Measurements from ENCODE around the gene KLRK1. TPM values are rescaled to one million over a fixed set of nuclear protein-coding genes. Genes with fewer than 3 reads are reported as not detected.

The KLRK1 gene
- total and polyA plus RNA-seq, 4 donors: 0.98 to 4.0 (median 1.4) TPM

DNA sequence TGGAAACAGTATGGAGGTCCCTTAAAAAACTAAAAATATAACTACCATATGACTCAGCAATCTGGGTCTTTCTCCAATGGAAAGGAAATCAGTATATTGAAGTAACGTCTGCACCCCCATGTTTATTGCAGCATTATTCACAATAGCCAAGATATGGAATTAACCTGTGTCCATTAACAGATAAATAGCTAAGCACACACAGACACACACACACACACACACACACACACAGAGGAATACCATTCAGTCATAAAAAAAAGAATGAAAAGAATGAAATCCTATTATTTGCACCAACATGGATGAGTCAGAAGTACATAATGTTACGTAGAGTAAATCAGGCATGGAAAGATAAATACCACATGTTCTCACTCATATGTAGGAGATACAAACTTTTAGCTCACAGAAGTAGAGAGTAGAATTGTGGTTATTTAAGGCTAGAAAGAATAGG, 4.7 kb downstream of the KLRK1 start:
- WGBS: 74% methylated on average over 2 of the region's 2 CpGs
- Histone ChIP-seq H3K4me3 (ENCODE audit: low read depth in 1 of 3, low read length in 3 of 3) (no peak overlapping the region), H3K27ac (ENCODE audit: low read depth in 1 of 2, low read length in 2 of 2) (no peak overlapping the region)

DNA sequence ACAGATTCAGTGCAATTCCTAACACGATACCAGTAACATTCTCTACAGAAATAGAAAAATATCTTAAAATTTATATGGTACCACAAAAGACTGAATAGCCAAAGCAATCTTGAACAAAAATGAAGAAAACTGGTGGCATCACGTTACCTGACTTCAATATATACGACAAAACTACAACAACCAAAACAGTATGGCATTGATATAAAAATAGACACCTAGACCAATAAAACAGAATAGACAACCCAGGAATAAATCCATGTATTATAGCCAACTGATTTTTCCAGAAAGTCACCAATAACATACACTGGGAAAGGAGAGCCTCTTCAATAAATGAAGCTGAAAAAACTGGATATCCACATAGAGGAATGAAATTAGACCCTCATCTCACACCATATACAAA, 5.7 kb downstream of the KLRK1 start:
- Histone ChIP-seq H3K4me3 (ENCODE audit: low read depth in 1 of 3, low read length in 3 of 3) (no peak overlapping the region), H3K9ac (ENCODE audit: low read depth in 1 of 2, low read length in 2 of 2) (no peak overlapping the region), H3K27me3 (ENCODE audit: control insufficient read depth in 4 of 4, insufficient read depth in 4 of 4, low read length in 3 of 4) (no peaks in the 10 kb centered on the region), H3K36me3 (ENCODE audit: control insufficient read depth in 4 of 4, insufficient read depth in 3 of 4, low read depth in 1 of 4, low read length in 3 of 4) (no peaks in the 10 kb centered on the region), H3K27ac (ENCODE audit: low read depth in 1 of 2, low read length in 2 of 2) (no peak overlapping the region), H3K4me1 (ENCODE audit: control insufficient read depth in 4 of 4, insufficient read depth in 4 of 4, low read length in 3 of 4) (no peaks in the 10 kb centered on the region), H3K9me3 (ENCODE audit: control insufficient read depth in 4 of 4, low read length in 3 of 4) (peaks cover 0 to 2% (median 0%) of the 10 kb centered on the region in 4 donors)
- WGBS: 80% methylated on average over 3 of the region's 3 CpGs
- no peak for DNase-seq (ENCODE audit: low spot score)
- TF ChIP-seq HNF4G (IDR thresholded peaks at IDR 0.05): no peak
- TF ChIP-seq TAF1 (conservative IDR thresholded peaks at IDR 0.05): no peak
- TF ChIP-seq JUND (IDR thresholded peaks at IDR 0.05): no peak
- TF ChIP-seq, protein P1, sequence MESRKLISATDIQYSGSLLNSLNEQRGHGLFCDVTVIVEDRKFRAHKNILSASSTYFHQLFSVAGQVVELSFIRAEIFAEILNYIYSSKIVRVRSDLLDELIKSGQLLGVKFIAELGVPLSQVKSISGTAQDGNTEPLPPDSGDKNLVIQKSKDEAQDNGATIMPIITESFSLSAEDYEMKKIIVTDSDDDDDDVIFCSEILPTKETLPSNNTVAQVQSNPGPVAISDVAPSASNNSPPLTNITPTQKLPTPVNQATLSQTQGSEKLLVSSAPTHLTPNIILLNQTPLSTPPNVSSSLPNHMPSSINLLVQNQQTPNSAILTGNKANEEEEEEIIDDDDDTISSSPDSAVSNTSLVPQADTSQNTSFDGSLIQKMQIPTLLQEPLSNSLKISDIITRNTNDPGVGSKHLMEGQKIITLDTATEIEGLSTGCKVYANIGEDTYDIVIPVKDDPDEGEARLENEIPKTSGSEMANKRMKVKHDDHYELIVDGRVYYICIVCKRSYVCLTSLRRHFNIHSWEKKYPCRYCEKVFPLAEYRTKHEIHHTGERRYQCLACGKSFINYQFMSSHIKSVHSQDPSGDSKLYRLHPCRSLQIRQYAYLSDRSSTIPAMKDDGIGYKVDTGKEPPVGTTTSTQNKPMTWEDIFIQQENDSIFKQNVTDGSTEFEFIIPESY (IDR thresholded peaks at IDR 0.05): no peak
- no peak for TF ChIP-seq EGR1 (IDR thresholded peaks at IDR 0.05; ENCODE audit: low read depth in 2 of 2)
- TF ChIP-seq HNF4A (conservative IDR thresholded peaks at IDR 0.05): no peak
- TF ChIP-seq RAD21 (IDR thresholded peaks at IDR 0.05): no peak
- TF ChIP-seq, protein P2, sequence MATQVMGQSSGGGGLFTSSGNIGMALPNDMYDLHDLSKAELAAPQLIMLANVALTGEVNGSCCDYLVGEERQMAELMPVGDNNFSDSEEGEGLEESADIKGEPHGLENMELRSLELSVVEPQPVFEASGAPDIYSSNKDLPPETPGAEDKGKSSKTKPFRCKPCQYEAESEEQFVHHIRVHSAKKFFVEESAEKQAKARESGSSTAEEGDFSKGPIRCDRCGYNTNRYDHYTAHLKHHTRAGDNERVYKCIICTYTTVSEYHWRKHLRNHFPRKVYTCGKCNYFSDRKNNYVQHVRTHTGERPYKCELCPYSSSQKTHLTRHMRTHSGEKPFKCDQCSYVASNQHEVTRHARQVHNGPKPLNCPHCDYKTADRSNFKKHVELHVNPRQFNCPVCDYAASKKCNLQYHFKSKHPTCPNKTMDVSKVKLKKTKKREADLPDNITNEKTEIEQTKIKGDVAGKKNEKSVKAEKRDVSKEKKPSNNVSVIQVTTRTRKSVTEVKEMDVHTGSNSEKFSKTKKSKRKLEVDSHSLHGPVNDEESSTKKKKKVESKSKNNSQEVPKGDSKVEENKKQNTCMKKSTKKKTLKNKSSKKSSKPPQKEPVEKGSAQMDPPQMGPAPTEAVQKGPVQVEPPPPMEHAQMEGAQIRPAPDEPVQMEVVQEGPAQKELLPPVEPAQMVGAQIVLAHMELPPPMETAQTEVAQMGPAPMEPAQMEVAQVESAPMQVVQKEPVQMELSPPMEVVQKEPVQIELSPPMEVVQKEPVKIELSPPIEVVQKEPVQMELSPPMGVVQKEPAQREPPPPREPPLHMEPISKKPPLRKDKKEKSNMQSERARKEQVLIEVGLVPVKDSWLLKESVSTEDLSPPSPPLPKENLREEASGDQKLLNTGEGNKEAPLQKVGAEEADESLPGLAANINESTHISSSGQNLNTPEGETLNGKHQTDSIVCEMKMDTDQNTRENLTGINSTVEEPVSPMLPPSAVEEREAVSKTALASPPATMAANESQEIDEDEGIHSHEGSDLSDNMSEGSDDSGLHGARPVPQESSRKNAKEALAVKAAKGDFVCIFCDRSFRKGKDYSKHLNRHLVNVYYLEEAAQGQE (IDR thresholded peaks at IDR 0.05): no peak
- no peak for TF ChIP-seq NR2F2 (IDR thresholded peaks at IDR 0.05)
- TF ChIP-seq GABPA (IDR thresholded peaks at IDR 0.05 in 1 of 2, conservative IDR thresholded peaks at IDR 0.05 in 1 of 2): no peak
- TF ChIP-seq, protein P3, sequence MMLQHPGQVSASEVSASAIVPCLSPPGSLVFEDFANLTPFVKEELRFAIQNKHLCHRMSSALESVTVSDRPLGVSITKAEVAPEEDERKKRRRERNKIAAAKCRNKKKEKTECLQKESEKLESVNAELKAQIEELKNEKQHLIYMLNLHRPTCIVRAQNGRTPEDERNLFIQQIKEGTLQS (IDR thresholded peaks at IDR 0.05): no peak
- no peak for TF ChIP-seq RXRA (IDR thresholded peaks at IDR 0.05)
- TF ChIP-seq FOXA2 (IDR thresholded peaks at IDR 0.05): no peak
- TF ChIP-seq, protein P4, sequence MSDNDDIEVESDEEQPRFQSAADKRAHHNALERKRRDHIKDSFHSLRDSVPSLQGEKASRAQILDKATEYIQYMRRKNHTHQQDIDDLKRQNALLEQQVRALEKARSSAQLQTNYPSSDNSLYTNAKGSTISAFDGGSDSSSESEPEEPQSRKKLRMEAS (IDR thresholded peaks at IDR 0.05): no peak
- no peak for TF ChIP-seq YY1 (IDR thresholded peaks at IDR 0.05)
- TF ChIP-seq FOXA1 (IDR thresholded peaks at IDR 0.05): no peak

More for the DNA sequence above, 4.7 kb downstream of the KLRK1 start:
- peaks cover 0 to 2% (median 0%) of the 10 kb centered on the region in 4 donors for H3K9me3 ChIP-seq (ENCODE audit: control insufficient read depth in 4 of 4, low read length in 3 of 4)
- no peaks in the 10 kb centered on the region for H3K27me3 ChIP-seq (ENCODE audit: control insufficient read depth in 4 of 4, insufficient read depth in 4 of 4, low read length in 3 of 4)
- no peak for DNase-seq (ENCODE audit: low spot score)
- TF ChIP-seq HNF4G (IDR thresholded peaks at IDR 0.05) (no peak), TAF1 (conservative IDR thresholded peaks at IDR 0.05) (no peak), GABPA (IDR thresholded peaks at IDR 0.05 in 1 of 2, conservative IDR thresholded peaks at IDR 0.05 in 1 of 2) (no peak), JUND (IDR thresholded peaks at IDR 0.05) (no peak), YY1 (IDR thresholded peaks at IDR 0.05) (no peak), RXRA (IDR thresholded peaks at IDR 0.05) (no peak), SP1 (IDR thresholded peaks at IDR 0.05) (no peak), RAD21 (IDR thresholded peaks at IDR 0.05) (no peak), FOXA1 (IDR thresholded peaks at IDR 0.05) (no peak)
- TF ChIP-seq, protein P1 (IDR thresholded peaks at IDR 0.05): no peak
- TF ChIP-seq, protein P2 (IDR thresholded peaks at IDR 0.05): no peak
- no peak overlapping the region for H3K9ac ChIP-seq (ENCODE audit: low read depth in 1 of 2, low read length in 2 of 2)
- no peaks in the 10 kb centered on the region for H3K36me3 ChIP-seq (ENCODE audit: control insufficient read depth in 4 of 4, insufficient read depth in 3 of 4, low read depth in 1 of 4, low read length in 3 of 4)
- no peaks in the 10 kb centered on the region for H3K4me1 ChIP-seq (ENCODE audit: control insufficient read depth in 4 of 4, insufficient read depth in 4 of 4, low read length in 3 of 4)
